Measurements from ENCODE around the gene SETD5.

- TF ChIP-seq CTCF (IDR thresholded peaks at IDR 0.05), result no peak
- no peak for TF ChIP-seq EP300 (IDR thresholded peaks at IDR 0.05)
Observed at GRCh38 chr3:9473496-9474065, 76.2 kb downstream of the SETD5 start.

All from stomach (tissue), 4 donors.